ENCODE measurements around the gene PSAP.

The PSAP gene

DNA sequence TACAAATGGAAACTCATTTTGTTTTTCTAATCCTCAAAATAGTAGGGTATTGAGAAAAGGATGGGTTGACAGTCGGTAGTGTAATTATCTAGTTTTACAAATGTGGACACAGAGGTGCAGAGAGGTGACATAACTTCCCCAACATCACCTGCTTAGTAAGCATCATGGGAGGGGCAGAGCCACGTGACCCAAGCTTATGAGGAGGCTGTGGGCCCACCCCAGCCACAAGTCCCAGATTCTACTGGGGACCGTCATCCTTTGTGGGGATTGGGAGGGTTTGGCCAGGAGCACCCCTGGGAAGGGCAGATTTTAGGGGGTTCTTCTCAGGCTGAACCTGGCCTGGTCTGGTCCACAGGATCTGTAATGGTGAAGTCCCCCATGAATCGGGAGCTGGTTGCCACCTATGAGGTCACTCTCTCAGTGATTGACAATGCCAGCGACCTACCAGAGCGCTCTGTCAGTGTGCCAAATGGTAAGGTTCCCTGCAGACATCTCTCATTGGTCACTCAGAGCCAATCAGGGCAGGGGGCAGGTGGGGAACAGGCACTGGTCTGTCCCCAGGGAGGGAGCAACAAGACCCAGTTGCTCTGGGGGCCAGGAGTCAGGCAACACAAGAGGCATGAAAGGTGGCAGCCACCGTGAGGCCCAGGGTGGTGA, 54.2 kb downstream of the PSAP start:
- TF ChIP-seq ZFX (IDR thresholded peaks at IDR 0.05; ENCODE audit: borderline replicate concordance): no peak
- TF ChIP-seq CTCF (IDR thresholded peaks at IDR 0.05): no peak
- no peak overlapping the region for H3K27ac ChIP-seq

DNA sequence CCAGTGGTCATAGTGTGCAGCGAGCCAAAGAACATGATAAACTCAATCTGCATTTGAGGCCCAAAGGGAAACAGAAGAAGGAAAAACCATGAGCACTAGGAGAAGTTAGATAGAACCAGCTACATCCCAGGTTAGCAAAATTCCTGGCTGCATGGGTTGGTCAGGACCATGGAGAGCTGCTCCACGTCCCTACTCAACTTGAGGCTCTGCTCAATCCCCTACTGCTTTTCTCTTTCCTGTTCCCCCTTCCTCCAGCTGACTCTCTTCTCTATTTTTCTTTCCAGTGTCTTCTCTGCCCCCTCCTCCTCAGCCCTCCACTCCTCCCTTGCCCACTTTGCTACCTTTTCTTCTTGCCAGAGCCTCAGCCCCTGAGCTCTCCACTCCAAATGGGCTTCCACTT, 55.8 kb downstream of the PSAP start:
- no peak for TF ChIP-seq CTCF (IDR thresholded peaks at IDR 0.05)
- no peak overlapping the region for H3K27ac ChIP-seq

- no peak for TF ChIP-seq ZFX (IDR thresholded peaks at IDR 0.05; ENCODE audit: borderline replicate concordance)
- TF ChIP-seq CTCF (IDR thresholded peaks at IDR 0.05): no peak
- no peak overlapping the region for H3K27ac ChIP-seq
Measured at GRCh38 chr10:71790749-71791440, 60.2 kb downstream of the PSAP start.

GRCh38 chr10:71789871-71790270, 61.2 kb downstream of the PSAP start:
- TF ChIP-seq ZFX (IDR thresholded peaks at IDR 0.05; ENCODE audit: borderline replicate concordance) (no peak), CTCF (IDR thresholded peaks at IDR 0.05) (no peak)

DNA sequence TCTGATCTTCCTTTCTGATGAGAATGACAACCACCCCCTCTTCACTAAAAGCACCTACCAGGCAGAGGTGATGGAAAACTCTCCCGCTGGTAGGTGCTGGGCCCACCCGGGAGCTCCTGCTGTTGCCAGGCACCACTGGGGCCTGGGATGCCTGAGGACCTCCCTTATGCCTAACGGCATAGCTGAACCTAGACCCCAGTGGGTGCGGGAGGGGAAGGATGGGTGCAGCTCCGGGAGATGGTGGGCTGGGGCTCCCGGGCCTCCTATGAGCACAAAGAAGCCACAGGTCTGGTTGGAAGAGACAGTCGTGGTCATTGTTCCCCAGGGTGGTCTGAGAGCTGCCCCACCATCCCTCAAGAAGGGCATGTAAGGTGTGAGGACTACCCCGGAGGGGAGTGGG, 62.1 kb downstream of the PSAP start:
- TF ChIP-seq CTCF (IDR thresholded peaks at IDR 0.05): no peak
- TF ChIP-seq ZFX (IDR thresholded peaks at IDR 0.05; ENCODE audit: borderline replicate concordance): no peak
- H3K27ac ChIP-seq: no peak overlapping the region

More at GRCh38 chr10:71789871-71790270, 61.2 kb downstream of the PSAP start:
- no peak overlapping the region for H3K27ac ChIP-seq

GRCh38 chr10:71784679-71785272, 66.3 kb downstream of the PSAP start:
- TF ChIP-seq CTCF (IDR thresholded peaks at IDR 0.05) (no peak), ZFX (IDR thresholded peaks at IDR 0.05; ENCODE audit: borderline replicate concordance) (no peak)
- no peak overlapping the region for H3K27ac ChIP-seq
